RPMI7951 (cell line): ENCODE data around the gene FIGNL2. TPM values are rescaled to one million over a fixed set of nuclear protein-coding genes. Genes with fewer than 3 reads are reported as not detected.
A peak's percentile ranks its signal among the peaks of the same experiment; 100 is the strongest.
"Not testable (repeated sequence)": the region's sequence is repeated elsewhere in the genome, so short reads cannot be mapped to it uniquely, and the experiment has no call there.

Experiments
- DNase-seq: peaks from one replicate; pipeline ENCODE4 v3.0.0-alpha.2; 2012; ENCODE audit warnings: low read depth
- total RNA-seq: library from RNA; depleted of rRNA; stranded (reverse); fragments of >200 nt; shearing (Covaris generic); gene quantifications from 2 replicates; pipeline ENCODE4 v1.2.3, GENCODE V29; 2014; rRNA removed

The FIGNL2 gene
- not detected in 2 replicates for total RNA-seq

- no peak for DNase-seq
Measured at GRCh38 chr12:51848326-51848727, at the start of gene FIGNL2. FIGNL2 (minus strand) TSS chr12:51848718; CDS start chr12:51822413, 26,305 bp downstream.

GRCh38 chr12:51897181-51897580 is 48.7 kb upstream of the FIGNL2 start:
- DNase-seq = no peak

GRCh38 chr12:51896236-51896635 is 47.7 kb upstream of the FIGNL2 start:
- no peak for DNase-seq

GRCh38 chr12:51895378-51896135 is 47.0 kb upstream of the FIGNL2 start:
- no peak for DNase-seq

GRCh38 chr12:51893786-51894185 is 45.3 kb upstream of the FIGNL2 start:
- DNase-seq = no peak

- DNase-seq = no peak
Measured at GRCh38 chr12:51891843-51892242, 43.3 kb upstream of the FIGNL2 start.

- DNase-seq = no peak
Measured at GRCh38 chr12:51890511-51891171, 42.1 kb upstream of the FIGNL2 start.

- DNase-seq = no peak
Measured at GRCh38 chr12:51890133-51890464, 41.6 kb upstream of the FIGNL2 start.

GRCh38 chr12:51889216-51890132 is 41.0 kb upstream of the FIGNL2 start:
- DNase-seq = no peak

- no peak for DNase-seq
Measured at GRCh38 chr12:51888316-51889215, 40.0 kb upstream of the FIGNL2 start.

GRCh38 chr12:51887476-51888315 is 39.2 kb upstream of the FIGNL2 start, which contains the start of gene ANKRD33:
ANKRD33 (plus strand) TSS chr12:51888103; CDS start chr12:51888187, 84 bp downstream.
- DNase-seq = no peak

GRCh38 chr12:51886021-51886710 is 37.6 kb upstream of the FIGNL2 start:
- DNase-seq = peak; percentile 88

- DNase-seq = not testable (repeated sequence)
Measured at GRCh38 chr12:51885294-51886020, 36.9 kb upstream of the FIGNL2 start.

GRCh38 chr12:51884676-51885229 is 36.2 kb upstream of the FIGNL2 start:
- DNase-seq = peak; percentile 53

GRCh38 chr12:51883998-51884675 is 35.6 kb upstream of the FIGNL2 start:
- no peak for DNase-seq

- DNase-seq = no peak
Measured at GRCh38 chr12:51883295-51883694, 34.8 kb upstream of the FIGNL2 start.

GRCh38 chr12:51879102-51879501 is 30.6 kb upstream of the FIGNL2 start:
- DNase-seq = no peak

- no peak for DNase-seq
Measured at GRCh38 chr12:51874486-51874885, 26.0 kb upstream of the FIGNL2 start.
